ENCODE measurements around the gene TMEM87B.

- TF ChIP-seq CTCF (IDR thresholded peaks at IDR 0.05) (no peak), POLR2A (IDR thresholded peaks at IDR 0.05) (peak in 1 of 2 donors; percentile 45)
Observed at GRCh38 chr2:112055730-112056625, 909 bp downstream of the TMEM87B start.

All from thyroid gland (tissue), 4 donors.